Stomach (tissue), 9 donors: ENCODE results near the gene PEMT. TPM values are rescaled to one million over a fixed set of nuclear protein-coding genes. Genes with fewer than 3 reads are reported as not detected.

Experiments used
- DNase-seq, 2 donors: peaks; one replicate each; pipeline versions ENCODE4 v3.0.0 to v3.0.0-alpha.2; 2013 to 2019
- H3K27ac ChIP-seq, 5 donors: fragments of 200-600 bp in 4 of 5; sonication (generic) in 4 of 5; one replicate each; pipeline ENCODE4 v1.5.1; 2013 to 2019; ENCODE audit warnings: mild to moderate bottlenecking in 1 of 5, moderate library complexity in 1 of 5
- H3K27me3 ChIP-seq, 3 donors: fragments of 200-600 bp; sonication (generic); one replicate each; pipeline ENCODE4 v1.5.1; 2017 to 2019; ENCODE audit warnings: mixed run types in 1 of 3
- H3K36me3 ChIP-seq, 4 donors: fragments of 200-600 bp; sonication (generic); 1 replicate in 3 of 4; 2 replicates in 1 of 4; pipeline ENCODE4 v1.5.1; 2016 to 2019
- H3K4me1 ChIP-seq, 4 donors: fragments of 200-600 bp; sonication (generic); one replicate each; pipeline ENCODE4 v1.5.1; 2016 to 2019
- H3K4me3 ChIP-seq, 4 donors: fragments of 200-600 bp; sonication (generic) in 3 of 4; one replicate each; pipeline ENCODE4 v1.5.1; 2016 to 2019; ENCODE audit warnings: mild to moderate bottlenecking in 1 of 4
- H3K9me3 ChIP-seq, 4 donors: fragments of 200-600 bp; sonication (generic); one replicate each; pipeline ENCODE4 v1.5.1; 2016 to 2019
- EP300 ChIP-seq: sonication (generic); formaldehyde crosslinking; IDR thresholded peaks from one replicate; pipeline ENCODE4 v1.6.1; 2017; ENCODE audit warnings: antibody characterized with exemption
- POLR2A ChIP-seq, 4 donors: fragments of 450-650 bp; IDR thresholded peaks; one replicate each; pipeline ENCODE4 v1.6.1; 2016; ENCODE audit warnings: antibody characterized with exemption in 4 of 4, control low read depth in 2 of 4, mild to moderate bottlenecking in 1 of 4, moderate library complexity in 1 of 4
- POLR2AphosphoS5 ChIP-seq, 3 donors: sonication (generic); formaldehyde crosslinking; IDR thresholded peaks; one replicate each; pipeline ENCODE4 v1.6.1; 2016; ENCODE audit warnings: antibody characterized with exemption in 3 of 3
- WGBS, 5 donors: extraction: QIAGEN DNeasy Blood & Tissue Kit in 3 of 5; methylation state at CpG; one replicate each; pipeline versions ENCODE4 v1.1.5 to v1.1.7; 2013 to 2018; 5-methylcytosine and 5-hydroxymethylcytosine counted together
- intact Hi-C: fragments of 100-400 bp; cut with DNase I; formaldehyde crosslinking; loops from one replicate; pipeline ENCODE4 v1.15.1; 2023; ENCODE audit warnings: low total_unique reads
- polyA plus RNA-seq, 3 donors: library from polyadenylated mRNA; stranded (reverse); fragments of 200-250 nt; gene quantifications; one replicate each; pipeline ENCODE4 v1.2.3, GENCODE V29; 2013
- total RNA-seq, 5 donors: library from RNA; depleted of rRNA; stranded (reverse); fragments of >200 nt; gene quantifications; one replicate each; pipeline versions ENCODE4 v1.1.0 to v1.2.3, GENCODE V29; 2014 to 2016
- TF ChIP-seq, protein P1 (sequence below), 7 experiments: fragments of 450-650 bp in 4 of 7; fragments of 200-600 bp in 3 of 7; sonication (generic) in 3 of 7; IDR thresholded peaks; one replicate each; pipeline ENCODE4 v1.5.1; 2016 to 2019; ENCODE audit warnings: antibody characterized with exemption in 7 of 7, control low read depth in 2 of 7, mild to moderate bottlenecking in 1 of 7
- donor health status: healthy with polysubstance abuse.
- donor health status: Bipolar disorder and iron deficiency.
- donor health status: healthy.

The PEMT gene
- total and polyA plus RNA-seq, 8 donors: 7.0 to 44.6 (median 27.0) TPM

DNA sequence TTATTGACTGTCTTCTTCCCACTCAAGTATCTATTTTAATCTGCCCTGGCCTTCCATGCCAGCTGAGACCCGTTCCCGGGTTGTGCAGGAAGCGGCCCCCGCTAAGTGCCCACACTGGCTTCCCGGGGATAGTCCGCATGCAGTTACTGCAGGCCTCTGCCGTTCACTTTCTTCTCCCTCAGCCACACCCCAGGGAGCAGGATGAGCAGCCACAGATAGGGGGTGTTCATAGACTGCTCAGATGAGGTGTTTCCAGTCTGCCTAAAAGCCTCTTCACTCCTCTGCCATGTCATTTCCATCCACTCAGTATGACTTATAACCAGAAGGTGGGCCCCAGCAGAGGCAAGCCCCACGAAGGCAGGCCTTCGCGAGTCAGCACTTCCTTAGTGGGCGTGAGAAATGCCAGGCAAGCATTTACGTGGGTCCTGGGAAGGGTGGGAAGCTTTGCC lies 107.0 kb downstream of the PEMT start:
- 63 to 79% (median 70%) methylated on average over 12 of the region's 12 CpGs for WGBS, 5 donors
- Histone ChIP-seq H3K4me3 (no peak overlapping the region), H3K27ac (no peak overlapping the region), H3K36me3 (peaks cover 7 to 53% (median 49%) of the 10 kb centered on the region in 4 donors), H3K9me3 (no peaks in the 10 kb centered on the region), H3K4me1 (peaks cover 4 to 33% (median 21%) of the 10 kb centered on the region in 4 donors), H3K27me3 (no peaks in the 10 kb centered on the region)
- TF ChIP-seq EP300 (no peak), POLR2AphosphoS5 (IDR thresholded peaks at IDR 0.05) (no peak), POLR2A (IDR thresholded peaks at IDR 0.05) (no peak)
- TF ChIP-seq, protein P1, sequence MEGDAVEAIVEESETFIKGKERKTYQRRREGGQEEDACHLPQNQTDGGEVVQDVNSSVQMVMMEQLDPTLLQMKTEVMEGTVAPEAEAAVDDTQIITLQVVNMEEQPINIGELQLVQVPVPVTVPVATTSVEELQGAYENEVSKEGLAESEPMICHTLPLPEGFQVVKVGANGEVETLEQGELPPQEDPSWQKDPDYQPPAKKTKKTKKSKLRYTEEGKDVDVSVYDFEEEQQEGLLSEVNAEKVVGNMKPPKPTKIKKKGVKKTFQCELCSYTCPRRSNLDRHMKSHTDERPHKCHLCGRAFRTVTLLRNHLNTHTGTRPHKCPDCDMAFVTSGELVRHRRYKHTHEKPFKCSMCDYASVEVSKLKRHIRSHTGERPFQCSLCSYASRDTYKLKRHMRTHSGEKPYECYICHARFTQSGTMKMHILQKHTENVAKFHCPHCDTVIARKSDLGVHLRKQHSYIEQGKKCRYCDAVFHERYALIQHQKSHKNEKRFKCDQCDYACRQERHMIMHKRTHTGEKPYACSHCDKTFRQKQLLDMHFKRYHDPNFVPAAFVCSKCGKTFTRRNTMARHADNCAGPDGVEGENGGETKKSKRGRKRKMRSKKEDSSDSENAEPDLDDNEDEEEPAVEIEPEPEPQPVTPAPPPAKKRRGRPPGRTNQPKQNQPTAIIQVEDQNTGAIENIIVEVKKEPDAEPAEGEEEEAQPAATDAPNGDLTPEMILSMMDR (IDR thresholded peaks at IDR 0.05): no peak
- DNase-seq: no peak
- intact Hi-C loops: no loop called here

DNA sequence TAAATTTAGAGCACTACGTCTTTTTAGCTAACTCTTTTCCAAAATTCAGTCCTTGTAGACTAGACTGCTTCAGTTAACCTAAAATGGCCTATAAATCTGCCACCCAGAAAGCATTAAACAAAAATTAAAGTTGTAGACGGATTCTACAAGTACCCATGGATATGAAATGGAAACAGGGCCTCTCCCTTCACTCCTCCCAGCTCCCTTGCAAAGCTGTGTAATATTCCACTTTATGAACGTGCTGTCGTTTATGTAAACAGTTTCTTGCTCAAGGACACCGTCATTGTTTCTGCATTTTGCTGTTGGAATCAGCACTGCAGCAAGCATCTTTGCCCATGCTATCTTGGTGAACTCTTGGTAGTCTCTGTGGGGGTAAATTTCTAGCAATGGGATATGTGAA lies 109.6 kb downstream of the PEMT start:
- peaks cover 24 to 53% (median 44%) of the 10 kb centered on the region in 4 donors for H3K4me1 ChIP-seq
- H3K9me3 ChIP-seq: no peaks in the 10 kb centered on the region
- WGBS, 5 donors: 73 to 79% (median 77%) methylated on average over 5 of the region's 5 CpGs
- H3K27me3 ChIP-seq: no peaks in the 10 kb centered on the region
- peaks cover 0 to 37% (median 28%) of the 10 kb centered on the region in 4 donors for H3K36me3 ChIP-seq
- DNase-seq: no peak
- no peak overlapping the region for H3K4me3 ChIP-seq
- no peak overlapping the region for H3K27ac ChIP-seq
- intact Hi-C loops: no loop called here
- TF ChIP-seq POLR2AphosphoS5 (IDR thresholded peaks at IDR 0.05) (no peak), POLR2A (IDR thresholded peaks at IDR 0.05) (no peak), EP300 (no peak)
- TF ChIP-seq, protein P1 (IDR thresholded peaks at IDR 0.05): no peak

DNA sequence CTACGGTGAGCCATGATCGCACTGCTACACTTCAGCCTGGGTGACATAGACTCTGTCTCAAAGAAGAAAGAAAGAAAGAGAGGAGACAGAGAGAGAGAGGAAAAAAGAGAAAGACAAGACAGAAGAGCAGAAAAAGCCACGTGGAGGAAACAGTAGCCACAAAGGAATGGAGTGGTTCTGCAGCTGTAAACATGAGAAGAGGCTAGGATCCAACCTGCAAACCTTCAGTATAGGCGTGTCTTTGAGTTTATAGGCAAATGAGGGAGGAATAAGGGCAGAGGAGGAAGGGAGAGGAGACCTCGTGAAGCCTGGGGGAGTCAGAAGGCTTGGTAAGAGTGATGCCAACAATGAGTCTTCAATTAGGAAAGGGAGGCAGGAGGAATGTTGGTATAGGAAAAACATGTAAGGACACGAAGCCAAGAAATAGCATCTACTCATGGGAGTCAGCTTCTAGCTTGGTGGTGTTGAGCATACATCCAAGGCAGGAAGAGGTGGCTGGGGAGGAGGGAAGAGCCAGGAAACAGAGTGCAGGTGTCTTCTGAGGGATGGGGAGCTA lies 110.8 kb downstream of the PEMT start:
- Histone ChIP-seq H3K36me3 (peaks cover 0 to 26% (median 20%) of the 10 kb centered on the region in 4 donors), H3K4me3 (no peak overlapping the region), H3K4me1 (peaks cover 24 to 60% (median 46%) of the 10 kb centered on the region in 4 donors), H3K27ac (no peak overlapping the region), H3K27me3 (no peaks in the 10 kb centered on the region), H3K9me3 (no peaks in the 10 kb centered on the region)
- DNase-seq: no peak
- TF ChIP-seq POLR2A (IDR thresholded peaks at IDR 0.05) (no peak), EP300 (no peak), POLR2AphosphoS5 (IDR thresholded peaks at IDR 0.05) (no peak)
- TF ChIP-seq, protein P1 (IDR thresholded peaks at IDR 0.05): no peak
- WGBS, 5 donors: 68 to 80% (median 69%) methylated on average over 6 of the region's 6 CpGs
- intact Hi-C loops: no loop called here

DNA sequence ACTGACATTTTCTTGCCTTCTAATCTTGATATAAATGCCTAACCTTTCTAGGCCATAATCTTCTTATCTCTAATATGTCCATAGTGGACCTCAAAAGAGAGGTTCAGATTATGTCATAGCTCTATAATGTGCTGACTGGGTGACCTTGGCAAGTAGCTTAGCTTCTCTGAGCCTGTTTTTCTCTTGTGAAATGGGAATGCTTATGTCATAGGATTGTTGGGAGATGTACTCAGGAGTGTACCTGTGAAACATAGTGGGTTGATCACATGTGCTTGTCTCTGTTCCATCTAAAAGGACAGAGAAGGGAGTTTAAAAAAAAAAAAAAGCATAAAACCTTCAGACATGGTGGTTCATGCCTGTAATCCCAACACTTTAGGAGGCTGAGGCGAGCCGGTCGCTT lies 112.3 kb downstream of the PEMT start:
- no peaks in the 10 kb centered on the region for H3K27me3 ChIP-seq
- intact Hi-C loops: no loop called here
- H3K27ac ChIP-seq: no peak overlapping the region
- peaks cover 0 to 20% (median 14%) of the 10 kb centered on the region in 4 donors for H3K36me3 ChIP-seq
- peak overlapping the region in 1 of 4 donors; percentile 92 for H3K4me3 ChIP-seq
- WGBS, 5 donors: 92 to 100% (median 98%) methylated on average over 3 of the region's 3 CpGs
- TF ChIP-seq, protein P1 (IDR thresholded peaks at IDR 0.05): no peak
- TF ChIP-seq POLR2A (IDR thresholded peaks at IDR 0.05) (no peak), POLR2AphosphoS5 (IDR thresholded peaks at IDR 0.05) (no peak), EP300 (no peak)
- peaks cover 24 to 60% (median 46%) of the 10 kb centered on the region in 4 donors for H3K4me1 ChIP-seq
- H3K9me3 ChIP-seq: no peaks in the 10 kb centered on the region
- no peak for DNase-seq
